ENCODE data around the gene NSDHL.
"Not testable (repeated sequence)": the region's sequence is repeated elsewhere in the genome, so short reads cannot be mapped to it uniquely, and the experiment has no call there.

Gene NSDHL

GRCh38 chrX:152822383-152823086 lies 8.3 kb upstream of the NSDHL start:
- peaks cover 4% of the 10 kb centered on the region for H3K27me3 ChIP-seq (ENCODE audit: insufficient read depth, low read length)
- H3K4me3 ChIP-seq (ENCODE audit: low read length) = no peak overlapping the region
- H3K9me3 ChIP-seq (ENCODE audit: low read length) = no peaks in the 10 kb centered on the region
- no peaks in the 10 kb centered on the region for H3K4me1 ChIP-seq (ENCODE audit: insufficient read depth, low read length)
- H2AFZ ChIP-seq (ENCODE audit: low read depth, low read length) = no peak overlapping the region
- no peaks in the 10 kb centered on the region for H3K36me3 ChIP-seq (ENCODE audit: insufficient read depth, low read length)

- Histone ChIP-seq H3K36me3 (ENCODE audit: insufficient read depth, low read length) (no peaks in the 10 kb centered on the region), H3K27me3 (ENCODE audit: insufficient read depth, low read length) (peaks cover 4% of the 10 kb centered on the region), H3K9me3 (ENCODE audit: low read length) (no peaks in the 10 kb centered on the region), H3K4me1 (ENCODE audit: insufficient read depth, low read length) (no peaks in the 10 kb centered on the region), H2AFZ (ENCODE audit: low read depth, low read length) (no peak overlapping the region), H3K4me3 (ENCODE audit: low read length) (no peak overlapping the region)
These were observed 7.2 kb upstream of the NSDHL start for GRCh38 chrX:152823657-152824056.

DNA sequence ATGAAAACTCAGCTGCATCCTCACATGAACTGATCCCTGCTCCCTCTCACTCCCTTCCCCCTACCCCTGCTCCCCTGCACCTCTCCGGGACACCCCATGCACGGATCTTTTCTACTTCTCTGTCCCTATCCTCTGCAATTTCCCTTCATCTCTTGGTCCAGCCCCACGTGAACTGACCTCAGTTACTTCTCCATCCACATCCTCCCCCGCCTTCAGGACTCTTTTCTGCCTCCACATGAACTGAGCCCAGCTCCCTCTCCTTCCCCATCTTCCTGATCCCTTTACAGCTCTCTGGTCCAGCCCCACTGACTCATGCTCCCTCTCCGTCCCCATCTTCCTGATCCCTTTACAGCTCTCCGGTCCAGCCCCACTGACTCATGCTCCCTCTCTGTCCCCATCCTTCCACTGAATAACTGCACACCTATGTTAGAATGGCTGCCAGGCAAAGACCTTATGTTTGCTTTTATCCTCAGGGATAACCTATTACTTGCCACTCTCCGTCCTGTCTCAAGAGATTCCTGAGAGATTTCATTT lies 6.0 kb upstream of the NSDHL start:
- H3K27me3 ChIP-seq (ENCODE audit: insufficient read depth, low read length) = peaks cover 4% of the 10 kb centered on the region
- no peak overlapping the region for H3K4me3 ChIP-seq (ENCODE audit: low read length)
- H2AFZ ChIP-seq (ENCODE audit: low read depth, low read length) = no peak overlapping the region
- H3K4me1 ChIP-seq (ENCODE audit: insufficient read depth, low read length) = peaks cover 4% of the 10 kb centered on the region
- H3K9me3 ChIP-seq (ENCODE audit: low read length) = no peaks in the 10 kb centered on the region
- H3K36me3 ChIP-seq (ENCODE audit: insufficient read depth, low read length) = peaks cover 2% of the 10 kb centered on the region

GRCh38 chrX:152831391-152831790 lies 528 bp downstream of the NSDHL start:
- no peak overlapping the region for H2AFZ ChIP-seq (ENCODE audit: low read depth, low read length)

GRCh38 chrX:152832520-152832919 lies 1.7 kb downstream of the NSDHL start:
- Histone ChIP-seq H3K27me3 (ENCODE audit: insufficient read depth, low read length) (no peaks in the 10 kb centered on the region), H3K4me1 (ENCODE audit: insufficient read depth, low read length) (peaks cover 9% of the 10 kb centered on the region), H3K4me3 (ENCODE audit: low read length) (peak overlapping the region; percentile 86), H3K36me3 (ENCODE audit: insufficient read depth, low read length) (peaks cover 9% of the 10 kb centered on the region), H2AFZ (ENCODE audit: low read depth, low read length) (no peak overlapping the region), H3K9me3 (ENCODE audit: low read length) (peaks cover 4% of the 10 kb centered on the region)

More at GRCh38 chrX:152831391-152831790, 528 bp downstream of the NSDHL start:
- Histone ChIP-seq H3K9me3 (ENCODE audit: low read length) (peaks cover 4% of the 10 kb centered on the region), H3K27me3 (ENCODE audit: insufficient read depth, low read length) (no peaks in the 10 kb centered on the region), H3K36me3 (ENCODE audit: insufficient read depth, low read length) (peaks cover 9% of the 10 kb centered on the region), H3K4me3 (ENCODE audit: low read length) (peak overlapping the region; percentile 86), H3K4me1 (ENCODE audit: insufficient read depth, low read length) (peaks cover 9% of the 10 kb centered on the region)

DNA sequence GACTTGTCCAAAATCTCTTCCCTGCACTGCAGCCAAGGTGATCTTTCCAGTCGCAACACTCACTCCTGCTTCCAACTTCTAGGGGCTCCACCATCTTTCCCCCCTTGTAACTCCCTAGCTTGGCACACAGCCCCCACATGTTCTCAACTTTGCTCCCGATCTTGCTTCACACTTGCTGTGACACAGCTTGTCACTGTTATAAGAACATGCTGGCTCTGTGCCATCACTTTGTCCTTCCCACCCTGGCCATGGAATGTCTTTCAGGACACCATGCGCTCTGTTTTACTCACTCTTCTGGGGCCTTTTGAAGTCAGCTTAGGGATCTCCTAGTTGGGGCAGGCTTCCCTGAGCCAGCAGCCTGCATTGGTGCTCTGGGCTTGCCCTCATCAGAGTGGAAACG lies 2.5 kb downstream of the NSDHL start:
- Histone ChIP-seq H3K4me1 (ENCODE audit: insufficient read depth, low read length) (peaks cover 9% of the 10 kb centered on the region), H3K36me3 (ENCODE audit: insufficient read depth, low read length) (peaks cover 9% of the 10 kb centered on the region), H3K9me3 (ENCODE audit: low read length) (peaks cover 4% of the 10 kb centered on the region), H2AFZ (ENCODE audit: low read depth, low read length) (no peak overlapping the region), H3K27me3 (ENCODE audit: insufficient read depth, low read length) (no peaks in the 10 kb centered on the region), H3K4me3 (ENCODE audit: low read length) (no peak overlapping the region)

GRCh38 chrX:152835470-152835869 lies 4.6 kb downstream of the NSDHL start:
- H3K27me3 ChIP-seq (ENCODE audit: insufficient read depth, low read length); H3K9me3 ChIP-seq (ENCODE audit: low read length); H3K36me3 ChIP-seq (ENCODE audit: insufficient read depth, low read length); H3K4me3 ChIP-seq (ENCODE audit: low read length); H2AFZ ChIP-seq (ENCODE audit: low read depth, low read length); H3K4me1 ChIP-seq (ENCODE audit: insufficient read depth, low read length): not testable (repeated sequence)

DNA sequence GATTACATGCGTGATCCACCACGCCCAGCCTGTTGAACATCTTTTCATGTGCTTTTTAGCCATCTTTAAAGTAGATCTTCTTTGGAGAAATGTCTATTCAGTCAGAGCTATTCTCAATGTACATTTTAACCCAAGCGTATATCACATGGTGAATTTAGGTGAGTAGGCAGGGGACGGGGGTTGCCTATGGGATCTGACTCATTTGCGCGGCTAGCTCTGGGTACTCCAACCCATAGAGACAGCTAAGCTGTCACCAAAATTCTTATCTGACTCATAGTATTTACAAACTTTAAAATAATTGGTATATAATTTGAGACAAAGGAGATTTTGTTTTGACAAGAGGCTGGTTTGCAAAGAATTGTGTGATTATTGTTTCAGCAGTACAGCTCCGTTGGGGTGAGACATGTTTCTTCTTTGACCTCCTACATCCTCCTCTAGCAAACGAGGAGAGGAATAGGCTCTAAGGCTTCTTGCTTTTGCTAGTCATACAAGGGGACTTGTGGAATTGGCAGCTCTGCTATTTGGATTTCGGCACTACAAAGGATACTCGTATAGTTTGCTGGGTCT lies 12.0 kb downstream of the NSDHL start:
- Histone ChIP-seq H3K27me3 (ENCODE audit: insufficient read depth, low read length) (no peaks in the 10 kb centered on the region), H3K4me1 (ENCODE audit: insufficient read depth, low read length) (no peaks in the 10 kb centered on the region), H2AFZ (ENCODE audit: low read depth, low read length) (no peak overlapping the region), H3K4me3 (ENCODE audit: low read length) (no peak overlapping the region), H3K9me3 (ENCODE audit: low read length) (no peaks in the 10 kb centered on the region), H3K36me3 (ENCODE audit: insufficient read depth, low read length) (peaks cover 17% of the 10 kb centered on the region)

- Histone ChIP-seq H2AFZ (ENCODE audit: low read depth, low read length) (no peak overlapping the region), H3K36me3 (ENCODE audit: insufficient read depth, low read length) (peaks cover 22% of the 10 kb centered on the region), H3K27me3 (ENCODE audit: insufficient read depth, low read length) (no peaks in the 10 kb centered on the region)
These were observed 13.0 kb downstream of the NSDHL start for GRCh38 chrX:152843852-152844251.

GRCh38 chrX:152844256-152844655 lies 13.4 kb downstream of the NSDHL start:
- H2AFZ ChIP-seq (ENCODE audit: low read depth, low read length) = no peak overlapping the region
- no peaks in the 10 kb centered on the region for H3K4me1 ChIP-seq (ENCODE audit: insufficient read depth, low read length)
- H3K27me3 ChIP-seq (ENCODE audit: insufficient read depth, low read length) = no peaks in the 10 kb centered on the region
- peaks cover 23% of the 10 kb centered on the region for H3K36me3 ChIP-seq (ENCODE audit: insufficient read depth, low read length)
- no peak overlapping the region for H3K4me3 ChIP-seq (ENCODE audit: low read length)
- H3K9me3 ChIP-seq (ENCODE audit: low read length) = no peaks in the 10 kb centered on the region

More at GRCh38 chrX:152843852-152844251, 13.0 kb downstream of the NSDHL start:
- Histone ChIP-seq H3K4me3 (ENCODE audit: low read length) (no peak overlapping the region), H3K9me3 (ENCODE audit: low read length) (no peaks in the 10 kb centered on the region), H3K4me1 (ENCODE audit: insufficient read depth, low read length) (no peaks in the 10 kb centered on the region)

- Histone ChIP-seq H3K27me3 (ENCODE audit: insufficient read depth, low read length) (no peaks in the 10 kb centered on the region), H2AFZ (ENCODE audit: low read depth, low read length) (no peak overlapping the region), H3K4me1 (ENCODE audit: insufficient read depth, low read length) (no peaks in the 10 kb centered on the region), H3K36me3 (ENCODE audit: insufficient read depth, low read length) (peaks cover 30% of the 10 kb centered on the region), H3K4me3 (ENCODE audit: low read length) (no peak overlapping the region), H3K9me3 (ENCODE audit: low read length) (no peaks in the 10 kb centered on the region)
These were observed 14.9 kb downstream of the NSDHL start for GRCh38 chrX:152845618-152846240.

GRCh38 chrX:152847281-152847680 lies 16.4 kb downstream of the NSDHL start:
- Histone ChIP-seq H2AFZ (ENCODE audit: low read depth, low read length) (no peak overlapping the region), H3K36me3 (ENCODE audit: insufficient read depth, low read length) (peaks cover 42% of the 10 kb centered on the region), H3K27me3 (ENCODE audit: insufficient read depth, low read length) (no peaks in the 10 kb centered on the region), H3K4me3 (ENCODE audit: low read length) (no peak overlapping the region), H3K4me1 (ENCODE audit: insufficient read depth, low read length) (no peaks in the 10 kb centered on the region), H3K9me3 (ENCODE audit: low read length) (no peaks in the 10 kb centered on the region)

DNA sequence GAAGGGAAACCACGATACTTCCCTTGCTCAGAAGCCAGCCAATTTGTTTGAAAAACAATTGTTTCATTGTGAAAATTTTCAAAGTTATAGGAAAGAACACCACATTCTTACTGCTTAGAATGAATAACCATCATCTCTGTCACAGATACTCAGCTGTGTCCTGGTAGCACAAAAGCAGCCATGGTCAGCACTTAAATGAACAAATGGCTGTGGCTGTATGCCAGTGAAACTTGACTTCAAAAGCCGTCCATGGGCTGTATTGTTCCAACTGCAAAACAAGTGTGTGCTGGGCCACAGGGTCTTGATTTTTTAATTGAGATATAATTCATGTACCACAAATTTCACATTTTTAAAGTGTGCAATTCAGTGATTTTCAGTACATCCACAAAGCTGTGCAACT lies 19.6 kb downstream of the NSDHL start:
- Histone ChIP-seq H3K9me3 (ENCODE audit: low read length) (no peaks in the 10 kb centered on the region), H2AFZ (ENCODE audit: low read depth, low read length) (no peak overlapping the region), H3K4me3 (ENCODE audit: low read length) (no peak overlapping the region), H3K36me3 (ENCODE audit: insufficient read depth, low read length) (peaks cover 43% of the 10 kb centered on the region), H3K27me3 (ENCODE audit: insufficient read depth, low read length) (no peaks in the 10 kb centered on the region), H3K4me1 (ENCODE audit: insufficient read depth, low read length) (no peaks in the 10 kb centered on the region)

Measured in neuron (in vitro differentiated cells).